Measurements from ENCODE around the gene WDR37.
"Not testable (repeated sequence)": the region's sequence is repeated elsewhere in the genome, so short reads cannot be mapped to it uniquely, and the experiment has no call there.

The WDR37 gene

GRCh38 chr10:1056326-1057105 is at the start of gene WDR37:
Gene WDR37, plus strand, starts transcription at chr10:1056385. Its CDS starts 15,771 bp downstream, at chr10:1072156.
- Mint-ChIP-seq H3K4me1 (peaks cover 53% of the 10 kb centered on the region), H3K27ac (peak within 1 kb of the TSS; percentile 98), H3K36me3 (ENCODE audit: low read depth) (peaks cover 35% of the 10 kb centered on the region), H3K4me3 (peak within 1 kb of the TSS; percentile 98), H3K9me3 (no peaks in the 10 kb centered on the region), H3K27me3 (ENCODE audit: low read depth, poor library complexity) (no peaks in the 10 kb centered on the region)
- DNase-seq, result peak; percentile 94
- TF ChIP-seq CTCF (IDR thresholded peaks at IDR 0.05), result no peak

- no peaks in the 10 kb centered on the region for H3K27me3 Mint-ChIP-seq (ENCODE audit: low read depth, poor library complexity)
- no peaks in the 10 kb centered on the region for H3K4me1 Mint-ChIP-seq
- DNase-seq, result no peak
- no peak overlapping the region for H3K27ac Mint-ChIP-seq
- peaks cover 78% of the 10 kb centered on the region for H3K36me3 Mint-ChIP-seq (ENCODE audit: low read depth)
- H3K9me3 Mint-ChIP-seq, result peaks cover 23% of the 10 kb centered on the region
- TF ChIP-seq CTCF (IDR thresholded peaks at IDR 0.05), result no peak
- H3K4me3 Mint-ChIP-seq, result no peak overlapping the region
Observed at GRCh38 chr10:1006573-1006972, 49.6 kb upstream of the WDR37 start.

- TF ChIP-seq CTCF (IDR thresholded peaks at IDR 0.05), result no peak
- H3K27me3 Mint-ChIP-seq (ENCODE audit: low read depth, poor library complexity), result no peaks in the 10 kb centered on the region
- H3K4me1 Mint-ChIP-seq, result no peaks in the 10 kb centered on the region
- peak overlapping the region; percentile 3 for H3K27ac Mint-ChIP-seq
- H3K36me3 Mint-ChIP-seq (ENCODE audit: low read depth), result peaks cover 78% of the 10 kb centered on the region
- no peak for DNase-seq
- peaks cover 13% of the 10 kb centered on the region for H3K9me3 Mint-ChIP-seq
- H3K4me3 Mint-ChIP-seq, result no peak overlapping the region
Observed at GRCh38 chr10:1007583-1007982, 48.6 kb upstream of the WDR37 start.

GRCh38 chr10:1009071-1009494 is 47.1 kb upstream of the WDR37 start:
- Mint-ChIP-seq H3K9me3 (no peaks in the 10 kb centered on the region), H3K4me3 (no peak overlapping the region), H3K27me3 (ENCODE audit: low read depth, poor library complexity) (no peaks in the 10 kb centered on the region), H3K27ac (peak overlapping the region; percentile 29), H3K4me1 (no peaks in the 10 kb centered on the region), H3K36me3 (ENCODE audit: low read depth) (peaks cover 74% of the 10 kb centered on the region)
- no peak for TF ChIP-seq CTCF (IDR thresholded peaks at IDR 0.05)
- DNase-seq, result no peak

GRCh38 chr10:1009947-1010346 is 46.2 kb upstream of the WDR37 start:
- H3K4me3 Mint-ChIP-seq; H3K27me3 Mint-ChIP-seq (ENCODE audit: low read depth, poor library complexity); DNase-seq; H3K9me3 Mint-ChIP-seq; H3K4me1 Mint-ChIP-seq; H3K27ac Mint-ChIP-seq: not testable (repeated sequence)
- peaks cover 76% of the 10 kb centered on the region for H3K36me3 Mint-ChIP-seq (ENCODE audit: low read depth)

- H3K9me3 Mint-ChIP-seq, result no peaks in the 10 kb centered on the region
- H3K27me3 Mint-ChIP-seq (ENCODE audit: low read depth, poor library complexity), result no peaks in the 10 kb centered on the region
- H3K27ac Mint-ChIP-seq, result no peak overlapping the region
- H3K4me1 Mint-ChIP-seq, result no peaks in the 10 kb centered on the region
- peaks cover 71% of the 10 kb centered on the region for H3K36me3 Mint-ChIP-seq (ENCODE audit: low read depth)
- TF ChIP-seq CTCF (IDR thresholded peaks at IDR 0.05), result no peak
- no peak overlapping the region for H3K4me3 Mint-ChIP-seq
- no peak for DNase-seq
Observed at GRCh38 chr10:1010703-1011102, 45.5 kb upstream of the WDR37 start.
